KMS-11 (cell line): ENCODE measurements around the gene GULP1.

Source experiments
- H2AFZ ChIP-seq: fragments of 200-600 bp; sonication (generic); 2 replicates; pipeline ENCODE4 v1.6.1; 2016; ENCODE audit warnings: antibody characterized with exemption, mixed run types, low read depth
- H3K27ac ChIP-seq: fragments of 200-600 bp; sonication (generic); 2 replicates; pipeline ENCODE4 v1.6.1; 2016; ENCODE audit warnings: mild to moderate bottlenecking, mixed run types
- H3K27me3 ChIP-seq: fragments of 200-600 bp; sonication (generic); 2 replicates; pipeline ENCODE4 v1.6.1; 2017; ENCODE audit warnings: mild to moderate bottlenecking, low read depth, mixed run types, moderate library complexity; ENCODE audit not compliant: insufficient read depth
- H3K36me3 ChIP-seq: fragments of 200-600 bp; sonication (generic); 2 replicates; pipeline ENCODE4 v1.6.1; 2017; ENCODE audit warnings: mild to moderate bottlenecking, mixed run types; ENCODE audit not compliant: insufficient read depth
- H3K4me1 ChIP-seq: fragments of 200-600 bp; sonication (generic); 2 replicates; pipeline ENCODE4 v1.6.1; 2016; ENCODE audit warnings: mild to moderate bottlenecking, low read depth, mixed run types; ENCODE audit not compliant: poor library complexity, severe bottlenecking
- H3K4me2 ChIP-seq: fragments of 200-600 bp; sonication (generic); 2 replicates; pipeline ENCODE4 v1.7.0; 2016; ENCODE audit warnings: mild to moderate bottlenecking, mixed run types
- H3K4me3 ChIP-seq: fragments of 200-600 bp; sonication (generic); IDR thresholded peaks from 2 replicates; pipeline ENCODE4 v1.6.1; 2017; ENCODE audit warnings: low read depth, low read length, mixed read lengths; ENCODE audit not compliant: insufficient read depth
- H3K79me2 ChIP-seq: fragments of 200-600 bp; sonication (generic); 2 replicates; pipeline ENCODE4 v1.6.1; 2016; ENCODE audit warnings: low read depth, mixed run types; ENCODE audit not compliant: insufficient read depth
- H3K9ac ChIP-seq: fragments of 200-600 bp; sonication (generic); 2 replicates; pipeline ENCODE4 v1.6.1; 2016; ENCODE audit warnings: mild to moderate bottlenecking, mixed run types
- H4K20me1 ChIP-seq: fragments of 200-600 bp; sonication (generic); 2 replicates; pipeline ENCODE4 v1.6.1; 2016; ENCODE audit warnings: mild to moderate bottlenecking, mixed run types; ENCODE audit not compliant: insufficient read depth
- TF ChIP-seq, protein P1 (sequence below): fragments of 200-600 bp; sonication (generic); conservative IDR thresholded peaks from 2 replicates; pipeline ENCODE4 v1.6.1; 2017; ENCODE audit warnings: low read depth, mild to moderate bottlenecking, antibody characterized with exemption, low read length, moderate library complexity, mixed read lengths

Gene GULP1

GRCh38 chr2:188379748-188380147 is 88.1 kb downstream of the GULP1 start:
- H4K20me1 ChIP-seq = no peaks in the 10 kb centered on the region
- H3K27me3 ChIP-seq = no peaks in the 10 kb centered on the region
- H3K4me1 ChIP-seq = no peaks in the 10 kb centered on the region
- no peak overlapping the region for H3K9ac ChIP-seq
- TF ChIP-seq, protein P1, sequence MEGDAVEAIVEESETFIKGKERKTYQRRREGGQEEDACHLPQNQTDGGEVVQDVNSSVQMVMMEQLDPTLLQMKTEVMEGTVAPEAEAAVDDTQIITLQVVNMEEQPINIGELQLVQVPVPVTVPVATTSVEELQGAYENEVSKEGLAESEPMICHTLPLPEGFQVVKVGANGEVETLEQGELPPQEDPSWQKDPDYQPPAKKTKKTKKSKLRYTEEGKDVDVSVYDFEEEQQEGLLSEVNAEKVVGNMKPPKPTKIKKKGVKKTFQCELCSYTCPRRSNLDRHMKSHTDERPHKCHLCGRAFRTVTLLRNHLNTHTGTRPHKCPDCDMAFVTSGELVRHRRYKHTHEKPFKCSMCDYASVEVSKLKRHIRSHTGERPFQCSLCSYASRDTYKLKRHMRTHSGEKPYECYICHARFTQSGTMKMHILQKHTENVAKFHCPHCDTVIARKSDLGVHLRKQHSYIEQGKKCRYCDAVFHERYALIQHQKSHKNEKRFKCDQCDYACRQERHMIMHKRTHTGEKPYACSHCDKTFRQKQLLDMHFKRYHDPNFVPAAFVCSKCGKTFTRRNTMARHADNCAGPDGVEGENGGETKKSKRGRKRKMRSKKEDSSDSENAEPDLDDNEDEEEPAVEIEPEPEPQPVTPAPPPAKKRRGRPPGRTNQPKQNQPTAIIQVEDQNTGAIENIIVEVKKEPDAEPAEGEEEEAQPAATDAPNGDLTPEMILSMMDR = no peak
- H3K4me2 ChIP-seq = no peak overlapping the region
- no peak overlapping the region for H3K4me3 ChIP-seq
- no peak overlapping the region for H2AFZ ChIP-seq
- no peaks in the 10 kb centered on the region for H3K36me3 ChIP-seq
- no peaks in the 10 kb centered on the region for H3K79me2 ChIP-seq
- no peak overlapping the region for H3K27ac ChIP-seq

DNA sequence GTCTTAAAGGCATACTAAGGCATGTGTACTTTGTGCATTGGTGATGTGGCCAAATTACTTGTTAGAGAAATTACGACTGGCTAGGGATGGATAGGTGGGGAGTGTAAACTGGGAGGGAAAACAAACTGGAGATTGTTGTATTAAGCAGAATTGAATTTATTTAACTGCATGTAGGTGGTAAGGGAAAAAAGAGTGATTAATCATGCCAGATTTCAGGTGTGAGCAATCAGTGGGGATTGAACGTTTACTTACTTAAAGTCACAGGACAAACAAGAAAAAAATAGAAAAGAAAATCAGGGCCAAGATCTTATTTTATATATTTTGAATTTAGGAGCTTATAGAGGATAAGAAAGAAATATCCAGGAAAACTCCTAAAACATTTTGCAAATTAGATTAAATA is 88.6 kb downstream of the GULP1 start:
- H4K20me1 ChIP-seq = no peaks in the 10 kb centered on the region
- TF ChIP-seq, protein P1 = no peak
- no peak overlapping the region for H3K4me2 ChIP-seq
- H2AFZ ChIP-seq = no peak overlapping the region
- no peaks in the 10 kb centered on the region for H3K4me1 ChIP-seq
- H3K27me3 ChIP-seq = no peaks in the 10 kb centered on the region
- no peaks in the 10 kb centered on the region for H3K79me2 ChIP-seq
- no peaks in the 10 kb centered on the region for H3K36me3 ChIP-seq
- no peak overlapping the region for H3K4me3 ChIP-seq
- H3K27ac ChIP-seq = no peak overlapping the region
- no peak overlapping the region for H3K9ac ChIP-seq

- no peak overlapping the region for H3K27ac ChIP-seq
- H2AFZ ChIP-seq = no peak overlapping the region
- H4K20me1 ChIP-seq = no peaks in the 10 kb centered on the region
- no peak overlapping the region for H3K4me2 ChIP-seq
- H3K9ac ChIP-seq = no peak overlapping the region
- H3K79me2 ChIP-seq = no peaks in the 10 kb centered on the region
- H3K36me3 ChIP-seq = no peaks in the 10 kb centered on the region
- H3K4me3 ChIP-seq = no peak overlapping the region
- TF ChIP-seq, protein P1 = no peak
- no peaks in the 10 kb centered on the region for H3K4me1 ChIP-seq
- no peaks in the 10 kb centered on the region for H3K27me3 ChIP-seq
Observed at GRCh38 chr2:188381614-188382013, 89.9 kb downstream of the GULP1 start.

- no peak overlapping the region for H3K9ac ChIP-seq
- no peaks in the 10 kb centered on the region for H3K4me1 ChIP-seq
- H3K4me3 ChIP-seq = no peak overlapping the region
- no peaks in the 10 kb centered on the region for H3K36me3 ChIP-seq
- H3K4me2 ChIP-seq = no peak overlapping the region
- no peaks in the 10 kb centered on the region for H3K27me3 ChIP-seq
- no peak overlapping the region for H2AFZ ChIP-seq
- H4K20me1 ChIP-seq = no peaks in the 10 kb centered on the region
- no peak overlapping the region for H3K27ac ChIP-seq
- TF ChIP-seq, protein P1 = no peak
- H3K79me2 ChIP-seq = no peaks in the 10 kb centered on the region
Observed at GRCh38 chr2:188382107-188382506, 90.4 kb downstream of the GULP1 start.
